ENCODE measurements around the gene CNIH2. TPM values are rescaled to one million over a fixed set of nuclear protein-coding genes. Genes with fewer than 3 reads are reported as not detected.

CNIH2 gene
- polyA plus RNA-seq, 1 donor from 2014 or later: 47.9 TPM

- Histone ChIP-seq H4K20me1 (ENCODE audit: insufficient read depth) (peaks cover 4% of the 10 kb centered on the region), H3K27ac (ENCODE audit: low read length) (no peak overlapping the region), H3K9me3 (ENCODE audit: low read length) (no peaks in the 10 kb centered on the region), H2AFZ (ENCODE audit: low read depth, low read length) (no peak overlapping the region), H3K79me2 (replicated peaks; ENCODE audit: insufficient read depth, low read length) (peaks cover 15% of the 10 kb centered on the region), H3K27me3 (ENCODE audit: insufficient read depth, low read depth, low read length) (no peaks in the 10 kb centered on the region), H3K9me2 (ENCODE audit: insufficient read depth, low read length) (no peaks in the 10 kb centered on the region), H3K4me3 (ENCODE audit: low read length) (no peak overlapping the region), H3F3A (ENCODE audit: insufficient read depth, low read length, poor library complexity, severe bottlenecking) (no peaks in the 10 kb centered on the region), H3K4me2 (ENCODE audit: low read length) (no peak overlapping the region), H3K36me3 (ENCODE audit: insufficient read depth, low read length) (peaks cover 12% of the 10 kb centered on the region), H3K9ac (ENCODE audit: low read length) (no peak overlapping the region)
- TF ChIP-seq TAF1 (IDR thresholded peaks at IDR 0.05; ENCODE audit: low read depth) (no peak), EZH2 (IDR thresholded peaks at IDR 0.05; ENCODE audit: borderline replicate concordance, insufficient read depth, low read length, poor library complexity, severe bottlenecking) (no peak), POLR2AphosphoS5 (IDR thresholded peaks at IDR 0.05) (no peak), MXI1 (conservative IDR thresholded peaks at IDR 0.05; ENCODE audit: poor library complexity, severe bottlenecking) (no peak), REST (IDR thresholded peaks at IDR 0.05; ENCODE audit: borderline replicate concordance) (no peak), SMC3 (conservative IDR thresholded peaks at IDR 0.05; ENCODE audit: poor library complexity) (no peak), EP300 (conservative IDR thresholded peaks at IDR 0.05; ENCODE audit: poor library complexity, severe bottlenecking) (no peak), RAD21 (conservative IDR thresholded peaks at IDR 0.05) (no peak), CTCF (IDR thresholded peaks at IDR 0.05; ENCODE audit: poor library complexity, severe bottlenecking) (no peak)
Measured at GRCh38 chr11:66262191-66262590, 15.8 kb upstream of the CNIH2 start.

- Histone ChIP-seq H3K27ac (ENCODE audit: low read length) (no peak overlapping the region), H3K4me2 (ENCODE audit: low read length) (no peak overlapping the region), H2AFZ (ENCODE audit: low read depth, low read length) (no peak overlapping the region), H3K79me2 (replicated peaks; ENCODE audit: insufficient read depth, low read length) (peaks cover 15% of the 10 kb centered on the region), H3K27me3 (ENCODE audit: insufficient read depth, low read depth, low read length) (no peaks in the 10 kb centered on the region), H3F3A (ENCODE audit: insufficient read depth, low read length, poor library complexity, severe bottlenecking) (no peaks in the 10 kb centered on the region), H3K9me3 (ENCODE audit: low read length) (no peaks in the 10 kb centered on the region), H3K4me3 (ENCODE audit: low read length) (no peak overlapping the region), H3K9me2 (ENCODE audit: insufficient read depth, low read length) (no peaks in the 10 kb centered on the region), H3K9ac (ENCODE audit: low read length) (no peak overlapping the region), H4K20me1 (ENCODE audit: insufficient read depth) (peaks cover 4% of the 10 kb centered on the region), H3K36me3 (ENCODE audit: insufficient read depth, low read length) (peaks cover 12% of the 10 kb centered on the region)
- no peak for TF ChIP-seq EP300 (conservative IDR thresholded peaks at IDR 0.05; ENCODE audit: poor library complexity, severe bottlenecking)
- TF ChIP-seq TAF1 (IDR thresholded peaks at IDR 0.05; ENCODE audit: low read depth): no peak
Measured at GRCh38 chr11:66262696-66263095, 15.3 kb upstream of the CNIH2 start.

- TF ChIP-seq POLR2AphosphoS5 (IDR thresholded peaks at IDR 0.05): peak; percentile 22
- no peak for TF ChIP-seq EP300 (conservative IDR thresholded peaks at IDR 0.05; ENCODE audit: poor library complexity, severe bottlenecking)
- H3K9me2 ChIP-seq (ENCODE audit: insufficient read depth, low read length): no peaks in the 10 kb centered on the region
- H3K9ac ChIP-seq (ENCODE audit: low read length): no peak overlapping the region
- no peaks in the 10 kb centered on the region for H3F3A ChIP-seq (ENCODE audit: insufficient read depth, low read length, poor library complexity, severe bottlenecking)
- no peaks in the 10 kb centered on the region for H3K27me3 ChIP-seq (ENCODE audit: insufficient read depth, low read depth, low read length)
- no peaks in the 10 kb centered on the region for H3K9me3 ChIP-seq (ENCODE audit: low read length)
- H2AFZ ChIP-seq (ENCODE audit: low read depth, low read length): no peak overlapping the region
- peaks cover 15% of the 10 kb centered on the region for H3K79me2 ChIP-seq (replicated peaks; ENCODE audit: insufficient read depth, low read length)
- H3K27ac ChIP-seq (ENCODE audit: low read length): no peak overlapping the region
- no peak overlapping the region for H3K4me3 ChIP-seq (ENCODE audit: low read length)
- H3K36me3 ChIP-seq (ENCODE audit: insufficient read depth, low read length): peaks cover 12% of the 10 kb centered on the region
- H4K20me1 ChIP-seq (ENCODE audit: insufficient read depth): peaks cover 4% of the 10 kb centered on the region
- no peak overlapping the region for H3K4me2 ChIP-seq (ENCODE audit: low read length)
Measured at GRCh38 chr11:66263231-66263630, 14.7 kb upstream of the CNIH2 start.

Data from neural cell (in vitro differentiated cells).